Stimulated activated CD8-positive, alpha-beta memory T cell treated with anti-CD3 and anti-CD28 coated beads, Interleukin-4, amount 100 ng/mL, for 4 hours (primary cell): Measurements from ENCODE around the gene PRLH.
A peak's percentile ranks its signal among the peaks of the same experiment; 100 is the strongest.
"Not testable (repeated sequence)": the region's sequence is repeated elsewhere in the genome, so short reads cannot be mapped to it uniquely, and the experiment has no call there.

Experiments
- DNase-seq, 2 donors: peaks; one replicate each; pipeline ENCODE4 v3.0.0-alpha.2; 2020; ENCODE audit warnings: low read depth in 2 of 2, low spot score in 1 of 2

The PRLH gene

GRCh38 chr2:237600205-237600846 is 34.0 kb downstream of the PRLH start:
- no peak for DNase-seq

- no peak for DNase-seq
These were observed 35.2 kb downstream of the PRLH start for GRCh38 chr2:237601453-237602116.

- DNase-seq: no peak
These were observed 36.0 kb downstream of the PRLH start for GRCh38 chr2:237602409-237602808.

GRCh38 chr2:237603049-237603717 is 36.8 kb downstream of the PRLH start:
- no peak for DNase-seq

GRCh38 chr2:237603718-237604362 is 37.5 kb downstream of the PRLH start:
- DNase-seq: peak; percentile 20 to 28

GRCh38 chr2:237604391-237604790 is 38.0 kb downstream of the PRLH start:
- DNase-seq: no peak

GRCh38 chr2:237604960-237605359 is 38.6 kb downstream of the PRLH start:
- DNase-seq: no peak

GRCh38 chr2:237606522-237606921 is 40.1 kb downstream of the PRLH start:
- not testable (repeated sequence) for DNase-seq

GRCh38 chr2:237612527-237613357 is 46.4 kb downstream of the PRLH start:
- DNase-seq: no peak

GRCh38 chr2:237613679-237614078 is 47.3 kb downstream of the PRLH start:
- no peak for DNase-seq

GRCh38 chr2:237614151-237614720 is 47.9 kb downstream of the PRLH start:
- DNase-seq: no peak

GRCh38 chr2:237615631-237616249 is 49.4 kb downstream of the PRLH start:
- DNase-seq: no peak

GRCh38 chr2:237616373-237616733 is 50.0 kb downstream of the PRLH start:
- no peak for DNase-seq
